ENCODE measurements around the gene UPF3A.
A peak's percentile ranks its signal among the peaks of the same experiment; 100 is the strongest.
"Not testable (repeated sequence)": the region's sequence is repeated elsewhere in the genome, so short reads cannot be mapped to it uniquely, and the experiment has no call there.

Gene UPF3A

GRCh38 chr13:114304346-114305034, 23.1 kb downstream of the UPF3A start:
- no peak for DNase-seq

GRCh38 chr13:114309086-114309485, 27.7 kb downstream of the UPF3A start:
- DNase-seq = no peak

- no peak for DNase-seq
Measured at GRCh38 chr13:114309806-114310410, 28.5 kb downstream of the UPF3A start.

GRCh38 chr13:114310956-114311355, 29.6 kb downstream of the UPF3A start:
- DNase-seq = no peak

- no peak for DNase-seq
Measured at GRCh38 chr13:114311387-114311786, 30.0 kb downstream of the UPF3A start.

GRCh38 chr13:114311908-114312307, 30.5 kb downstream of the UPF3A start:
- no peak for DNase-seq

GRCh38 chr13:114313061-114313860, 31.9 kb downstream of the UPF3A start:
- DNase-seq = peak; percentile 34

GRCh38 chr13:114314074-114314912, 32.9 kb downstream of the UPF3A start, which contains the start of gene CHAMP1:
Gene CHAMP1, plus strand, starts transcription at chr13:114314503. Its CDS starts 9,340 bp downstream, at chr13:114323843.
- peak; percentile 93 for DNase-seq

GRCh38 chr13:114315074-114315785, 33.8 kb downstream of the UPF3A start:
- no peak for DNase-seq

GRCh38 chr13:114318624-114319023, 37.2 kb downstream of the UPF3A start:
- DNase-seq = no peak

GRCh38 chr13:114319441-114319913, 38.1 kb downstream of the UPF3A start:
- no peak for DNase-seq

- no peak for DNase-seq
Measured at GRCh38 chr13:114320065-114320464, 38.7 kb downstream of the UPF3A start.

GRCh38 chr13:114321256-114321655, 39.9 kb downstream of the UPF3A start:
- no peak for DNase-seq

GRCh38 chr13:114323349-114323748, 41.9 kb downstream of the UPF3A start:
- DNase-seq = no peak

- DNase-seq = no peak
Measured at GRCh38 chr13:114324334-114324733, 42.9 kb downstream of the UPF3A start.

GRCh38 chr13:114325729-114326128, 44.3 kb downstream of the UPF3A start:
- DNase-seq = no peak

GRCh38 chr13:114328034-114328433, 46.6 kb downstream of the UPF3A start:
- no peak for DNase-seq

- DNase-seq = no peak
Measured at GRCh38 chr13:114328595-114328994, 47.2 kb downstream of the UPF3A start.

- no peak for DNase-seq
Measured at GRCh38 chr13:114330086-114330485, 48.7 kb downstream of the UPF3A start.

GRCh38 chr13:114333881-114334280, 52.5 kb downstream of the UPF3A start:
- DNase-seq = not testable (repeated sequence)

GRCh38 chr13:114334305-114335053, 53.1 kb downstream of the UPF3A start:
- no peak for DNase-seq

All from stimulated activated CD4-positive, alpha-beta T cell treated with anti-CD3 and anti-CD28 coated beads, Interleukin-4, amount 100 ng/mL, for 1 hour (primary cell).